Stimulated activated naive B cell treated with anti-CD40 and anti-IgM and Interleukin-4, amounts not matched to agents 10 μg/mL and 1 μg/mL and 100 μg/mL, for 72 hours (primary cell): ENCODE results near the gene NEUROD4.
A peak's percentile ranks its signal among the peaks of the same experiment; 100 is the strongest.
"Not testable (repeated sequence)": the region's sequence is repeated elsewhere in the genome, so short reads cannot be mapped to it uniquely, and the experiment has no call there.

Experiments used
- ATAC-seq, 2 donors: fragments of 150-1000 bp; cut with Tn5 transposase; replicated peaks; 2 replicates each; pipeline ENCODE4 v1.10.0; 2021; ENCODE audit warnings: moderate library complexity in 1 of 2
- DNase-seq: peaks from one replicate; pipeline ENCODE4 v3.0.0; 2021
- H3K27ac Mint-ChIP-seq: one replicate; pipeline ENCODE4 v1.8.0; 2022; ENCODE audit warnings: mild to moderate bottlenecking, mixed read lengths
- H3K27me3 Mint-ChIP-seq, 2 donors: one replicate each; pipeline ENCODE4 v1.8.0; 2022; ENCODE audit warnings: mixed read lengths in 2 of 2
- H3K36me3 Mint-ChIP-seq, 2 donors: one replicate each; pipeline ENCODE4 v1.8.0; 2022; ENCODE audit warnings: mixed read lengths in 2 of 2, mild to moderate bottlenecking in 1 of 2
- H3K4me1 Mint-ChIP-seq, 2 donors: one replicate each; pipeline ENCODE4 v1.8.0; 2022; ENCODE audit warnings: mixed read lengths in 2 of 2, mild to moderate bottlenecking in 1 of 2
- H3K4me3 Mint-ChIP-seq, 2 donors: one replicate each; pipeline ENCODE4 v1.8.0; 2022; ENCODE audit warnings: mild to moderate bottlenecking in 2 of 2, mixed read lengths in 2 of 2, moderate library complexity in 1 of 2
- H3K9me3 Mint-ChIP-seq, 2 donors: one replicate each; pipeline ENCODE4 v1.8.0; 2022; ENCODE audit warnings: mixed read lengths in 2 of 2, mild to moderate bottlenecking in 1 of 2

NEUROD4 gene, protein sequence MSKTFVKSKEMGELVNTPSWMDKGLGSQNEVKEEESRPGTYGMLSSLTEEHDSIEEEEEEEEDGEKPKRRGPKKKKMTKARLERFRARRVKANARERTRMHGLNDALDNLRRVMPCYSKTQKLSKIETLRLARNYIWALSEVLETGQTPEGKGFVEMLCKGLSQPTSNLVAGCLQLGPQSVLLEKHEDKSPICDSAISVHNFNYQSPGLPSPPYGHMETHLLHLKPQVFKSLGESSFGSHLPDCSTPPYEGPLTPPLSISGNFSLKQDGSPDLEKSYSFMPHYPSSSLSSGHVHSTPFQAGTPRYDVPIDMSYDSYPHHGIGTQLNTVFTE

DNA sequence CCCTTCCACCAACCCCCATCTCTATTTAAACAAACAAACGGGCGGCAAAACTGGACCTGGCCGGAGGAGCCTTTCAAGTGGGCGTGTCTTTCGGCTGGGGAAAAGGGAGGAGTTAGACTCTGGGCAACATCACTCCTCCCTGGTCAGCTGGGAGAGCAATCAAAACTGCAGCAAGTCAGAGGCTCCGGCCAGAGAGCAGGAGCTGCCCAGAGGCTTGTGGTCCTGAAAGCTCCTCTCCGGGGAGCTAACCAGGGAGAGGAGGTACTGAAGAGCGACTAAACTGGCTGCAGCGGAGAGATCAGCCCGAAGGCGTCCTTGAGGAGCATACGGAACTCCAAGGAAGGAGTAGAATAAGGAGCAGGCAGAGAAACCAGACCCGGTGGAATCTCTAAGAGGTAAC is at the start of gene NEUROD4:
Gene NEUROD4, plus strand, starts transcription at position 191 of the 400 bp plus-strand sequence. CDS start 6,466 bp downstream, outside the sequence.
- Mint-ChIP-seq H3K27me3 (peaks cover 41 to 47% of the 10 kb centered on the region in 2 donors), H3K36me3 (no peaks in the 10 kb centered on the region), H3K27ac (no peak within 1 kb of the TSS), H3K4me3 (peak within 1 kb of the TSS in 1 of 2 donors; percentile 47), H3K4me1 (peaks cover 12 to 14% of the 10 kb centered on the region in 2 donors), H3K9me3 (peaks cover 0 to 1% of the 10 kb centered on the region in 2 donors)
- DNase-seq: peak; percentile 11
- peak; percentile 63 to 82 for ATAC-seq

DNA sequence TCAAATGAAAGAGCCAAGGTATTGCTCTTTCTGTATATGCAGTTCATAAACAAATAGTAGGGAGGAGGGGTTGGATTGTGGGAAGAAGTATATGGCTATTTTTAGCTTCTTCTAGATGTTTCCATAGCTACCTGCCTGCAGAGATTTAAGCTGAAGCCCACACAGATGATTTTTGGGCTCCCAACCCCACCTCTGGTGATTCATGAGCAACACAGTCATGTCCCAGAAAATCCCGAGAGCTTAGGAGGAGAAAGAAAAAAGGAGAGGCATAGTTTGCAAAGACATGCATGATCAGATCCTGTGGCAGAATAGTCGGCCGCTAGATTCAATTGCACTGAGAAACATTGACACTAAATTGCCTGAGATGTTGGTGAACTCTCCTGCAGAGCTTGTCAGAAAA is 49.0 kb upstream of the NEUROD4 start:
- H3K4me1 Mint-ChIP-seq: peaks cover 0 to 15% of the 10 kb centered on the region in 2 donors
- H3K9me3 Mint-ChIP-seq: no peaks in the 10 kb centered on the region
- no peak overlapping the region for H3K4me3 Mint-ChIP-seq
- ATAC-seq (no peak), DNase-seq (no peak)
- H3K27me3 Mint-ChIP-seq: no peaks in the 10 kb centered on the region
- no peak overlapping the region for H3K27ac Mint-ChIP-seq
- peaks cover 54 to 76% of the 10 kb centered on the region in 2 donors for H3K36me3 Mint-ChIP-seq

DNA sequence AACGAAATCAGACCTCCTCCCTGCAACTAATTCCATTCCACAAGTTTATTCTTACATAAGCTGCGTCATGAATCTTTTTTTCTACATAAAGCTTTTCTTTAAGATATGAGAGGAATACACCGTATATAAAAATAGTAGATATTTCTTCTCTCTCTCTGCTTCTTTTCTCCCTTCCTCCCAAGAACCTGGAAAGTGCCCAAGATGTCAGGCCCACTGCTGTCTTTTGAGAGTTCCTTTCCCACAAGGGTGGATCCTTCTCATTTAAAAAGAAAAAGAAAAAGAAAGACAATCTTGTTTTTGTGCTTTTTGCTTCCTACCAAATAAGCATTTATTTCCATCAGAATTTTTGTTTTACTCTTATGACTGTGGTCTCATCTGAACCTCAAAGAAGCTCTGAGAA is 46.2 kb upstream of the NEUROD4 start:
- Mint-ChIP-seq H3K9me3 (no peaks in the 10 kb centered on the region), H3K4me1 (peaks cover 4 to 42% of the 10 kb centered on the region in 2 donors), H3K4me3 (no peak overlapping the region), H3K27me3 (no peaks in the 10 kb centered on the region), H3K36me3 (peaks cover 57 to 71% of the 10 kb centered on the region in 2 donors), H3K27ac (no peak overlapping the region)
- no peak for ATAC-seq
- no peak for DNase-seq

DNA sequence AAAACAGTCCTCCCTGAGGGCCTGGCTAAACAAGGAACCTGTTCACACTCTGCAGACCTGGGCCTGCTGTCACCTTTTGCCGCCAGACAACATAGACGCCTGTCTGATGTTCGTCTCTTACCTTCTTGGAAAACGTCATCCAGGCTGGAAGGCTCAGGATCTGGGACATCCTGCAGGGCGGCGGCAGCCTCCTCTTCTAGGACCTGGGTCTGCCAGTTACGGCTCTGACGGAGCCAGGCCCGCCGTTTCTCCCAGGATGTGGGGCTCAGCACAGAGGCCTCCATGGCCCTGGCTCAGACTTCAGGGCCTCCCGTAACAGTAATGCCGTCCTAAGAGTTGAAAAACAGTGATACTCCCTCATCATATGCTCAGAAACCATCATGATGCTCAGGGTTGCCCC is 45.5 kb upstream of the NEUROD4 start:
- no peaks in the 10 kb centered on the region for H3K9me3 Mint-ChIP-seq
- H3K36me3 Mint-ChIP-seq: peaks cover 62 to 75% of the 10 kb centered on the region in 2 donors
- H3K27me3 Mint-ChIP-seq: no peaks in the 10 kb centered on the region
- no peak overlapping the region for H3K4me3 Mint-ChIP-seq
- H3K4me1 Mint-ChIP-seq: peaks cover 8 to 49% of the 10 kb centered on the region in 2 donors
- no peak overlapping the region for H3K27ac Mint-ChIP-seq
- ATAC-seq (no peak), DNase-seq (no peak)

DNA sequence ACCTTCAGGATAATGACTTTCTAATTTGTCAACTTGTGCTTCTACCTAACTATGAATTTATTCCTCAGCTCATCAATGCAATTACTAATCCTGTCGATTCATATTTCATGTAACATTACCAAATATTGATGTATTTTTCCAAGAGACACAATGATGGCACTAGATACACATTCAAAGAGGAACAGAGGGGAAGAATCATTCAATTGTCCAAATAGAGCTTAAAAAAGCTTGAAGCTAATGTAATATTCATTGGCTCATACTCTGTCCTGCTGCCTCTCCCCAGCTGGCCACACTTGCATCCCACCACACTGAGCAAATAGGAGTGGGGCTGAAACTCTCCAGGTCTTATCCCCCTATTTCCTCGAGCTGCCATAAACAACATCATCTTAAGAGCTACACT is 44.5 kb upstream of the NEUROD4 start:
- DNase-seq (no peak), ATAC-seq (no peak)
- no peak overlapping the region for H3K4me3 Mint-ChIP-seq
- H3K4me1 Mint-ChIP-seq: peaks cover 12 to 57% of the 10 kb centered on the region in 2 donors
- H3K9me3 Mint-ChIP-seq: no peaks in the 10 kb centered on the region
- H3K36me3 Mint-ChIP-seq: peaks cover 71 to 85% of the 10 kb centered on the region in 2 donors
- no peaks in the 10 kb centered on the region for H3K27me3 Mint-ChIP-seq
- no peak overlapping the region for H3K27ac Mint-ChIP-seq

DNA sequence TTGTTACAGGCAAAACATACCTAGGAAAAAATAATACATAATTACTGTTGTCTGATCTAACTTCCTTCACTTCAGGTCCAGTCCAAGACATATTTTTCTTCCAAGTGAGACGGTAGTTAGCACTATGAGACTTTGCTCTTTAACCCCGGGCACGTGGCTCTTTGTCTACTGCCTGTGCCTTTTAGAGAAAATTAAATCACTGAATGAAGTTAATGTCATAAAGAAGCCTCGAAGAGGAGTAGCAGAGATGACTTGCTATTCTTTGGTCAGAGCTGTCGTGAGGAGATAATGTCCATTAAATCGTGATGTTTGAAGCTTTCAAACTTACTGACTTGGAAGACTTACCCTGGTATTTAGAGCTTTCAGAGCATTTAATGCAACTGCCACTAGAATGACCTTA is 43.9 kb upstream of the NEUROD4 start:
- H3K4me1 Mint-ChIP-seq: peaks cover 15 to 63% of the 10 kb centered on the region in 2 donors
- H3K27ac Mint-ChIP-seq: no peak overlapping the region
- H3K9me3 Mint-ChIP-seq: no peaks in the 10 kb centered on the region
- no peak for ATAC-seq
- no peak overlapping the region for H3K4me3 Mint-ChIP-seq
- H3K27me3 Mint-ChIP-seq: no peaks in the 10 kb centered on the region
- H3K36me3 Mint-ChIP-seq: peaks cover 68 to 84% of the 10 kb centered on the region in 2 donors
- no peak for DNase-seq

DNA sequence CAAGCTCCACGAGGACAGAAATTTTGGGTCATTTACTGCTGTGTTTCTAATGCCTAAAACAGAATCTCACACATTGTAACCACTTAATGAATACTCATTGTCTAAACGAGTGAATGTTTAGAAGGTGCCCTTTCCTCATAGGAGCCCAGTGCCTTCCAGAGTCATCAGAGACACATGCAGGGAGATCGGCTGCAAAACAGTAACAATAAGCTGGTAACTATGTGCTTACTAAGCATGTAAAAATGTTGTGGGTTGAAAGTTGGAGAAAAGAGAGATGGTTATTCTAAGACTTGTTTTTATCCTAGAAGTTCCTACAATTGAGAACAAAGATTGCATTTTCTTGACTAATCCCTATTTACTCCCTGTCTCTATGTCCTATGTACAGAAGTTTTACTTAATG is 42.6 kb upstream of the NEUROD4 start:
- Mint-ChIP-seq H3K4me1 (peaks cover 23 to 74% of the 10 kb centered on the region in 2 donors), H3K36me3 (peaks cover 71 to 86% of the 10 kb centered on the region in 2 donors), H3K4me3 (no peak overlapping the region), H3K27ac (no peak overlapping the region), H3K27me3 (no peaks in the 10 kb centered on the region), H3K9me3 (no peaks in the 10 kb centered on the region)
- DNase-seq: no peak
- ATAC-seq: no peak

DNA sequence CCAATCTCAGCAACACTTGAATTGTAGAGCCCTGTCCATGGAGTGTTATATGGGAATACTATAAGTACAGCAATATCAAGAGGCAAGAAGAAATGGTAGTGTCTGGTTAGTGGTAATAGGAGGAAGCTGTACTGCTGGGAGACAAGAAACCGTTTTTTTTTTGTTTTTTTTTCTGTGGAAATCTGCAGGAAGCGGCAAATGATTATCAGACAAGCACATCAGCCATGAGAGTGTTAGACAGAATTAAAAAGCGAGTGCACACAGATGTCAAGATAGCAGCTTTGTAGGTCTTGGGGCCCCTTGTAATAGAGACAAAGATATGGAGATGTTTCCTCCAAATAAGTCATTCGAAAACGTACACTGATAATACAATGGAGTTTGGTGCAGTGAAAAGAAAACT is 41.9 kb upstream of the NEUROD4 start:
- no peak for DNase-seq
- ATAC-seq: no peak
- no peak overlapping the region for H3K27ac Mint-ChIP-seq

DNA sequence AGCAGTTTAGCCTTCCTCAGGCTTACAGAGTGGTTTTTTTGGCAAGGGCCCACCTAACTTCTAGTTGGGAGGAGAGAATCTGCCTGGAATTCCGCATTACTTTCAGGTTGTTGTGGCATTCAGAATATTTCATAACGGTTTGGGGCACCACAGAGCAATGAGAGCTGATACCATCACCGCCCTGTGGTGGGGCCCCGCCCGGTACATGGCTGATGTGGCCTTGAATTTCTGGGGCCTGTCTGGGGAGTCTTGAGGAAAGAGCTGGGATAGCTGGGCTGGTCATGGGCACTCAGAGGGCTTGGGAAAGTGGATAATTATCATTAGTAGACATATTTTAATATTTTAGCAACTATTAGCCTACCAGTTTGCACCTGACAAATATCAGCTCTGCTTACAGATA is 39.4 kb upstream of the NEUROD4 start:
- Mint-ChIP-seq H3K36me3 (peaks cover 60 to 73% of the 10 kb centered on the region in 2 donors), H3K27ac (no peak overlapping the region), H3K4me1 (peaks cover 42 to 86% of the 10 kb centered on the region in 2 donors), H3K4me3 (peak overlapping the region in 1 of 2 donors; percentile 39), H3K27me3 (no peaks in the 10 kb centered on the region), H3K9me3 (no peaks in the 10 kb centered on the region)
- DNase-seq: no peak
- no peak for ATAC-seq

More for the DNA sequence above, 41.9 kb upstream of the NEUROD4 start:
- peaks cover 30 to 81% of the 10 kb centered on the region in 2 donors for H3K4me1 Mint-ChIP-seq
- no peaks in the 10 kb centered on the region for H3K27me3 Mint-ChIP-seq
- H3K9me3 Mint-ChIP-seq: no peaks in the 10 kb centered on the region
- peak overlapping the region in 1 of 2 donors; percentile 31 for H3K4me3 Mint-ChIP-seq
- peaks cover 73 to 86% of the 10 kb centered on the region in 2 donors for H3K36me3 Mint-ChIP-seq

DNA sequence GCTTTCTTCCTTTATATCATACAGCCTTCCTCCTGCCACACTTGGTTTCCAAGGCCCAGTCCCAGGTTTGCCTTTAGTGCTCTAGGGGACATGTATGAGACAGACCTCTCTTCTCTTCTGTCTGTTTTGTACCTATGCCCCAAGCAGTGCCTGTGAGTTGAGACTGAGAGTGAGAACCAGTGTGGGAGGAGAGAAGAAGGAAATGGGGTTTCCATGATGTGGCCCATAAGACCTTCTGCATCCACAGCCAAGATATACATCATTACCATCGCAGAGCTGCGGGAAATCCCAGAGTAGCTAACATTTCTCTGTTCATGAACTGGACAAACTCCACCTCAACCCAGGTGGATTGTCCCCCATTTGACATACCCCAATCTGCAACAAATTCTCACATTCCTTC is 38.0 kb upstream of the NEUROD4 start:
- H3K9me3 Mint-ChIP-seq: no peaks in the 10 kb centered on the region
- H3K36me3 Mint-ChIP-seq: peaks cover 51 to 64% of the 10 kb centered on the region in 2 donors
- peak; percentile 68 to 73 for ATAC-seq
- DNase-seq: peak; percentile 28
- H3K27me3 Mint-ChIP-seq: no peaks in the 10 kb centered on the region
- H3K27ac Mint-ChIP-seq: peak overlapping the region; percentile 1
- peaks cover 42 to 76% of the 10 kb centered on the region in 2 donors for H3K4me1 Mint-ChIP-seq
- H3K4me3 Mint-ChIP-seq: peak overlapping the region; percentile 87 to 89

DNA sequence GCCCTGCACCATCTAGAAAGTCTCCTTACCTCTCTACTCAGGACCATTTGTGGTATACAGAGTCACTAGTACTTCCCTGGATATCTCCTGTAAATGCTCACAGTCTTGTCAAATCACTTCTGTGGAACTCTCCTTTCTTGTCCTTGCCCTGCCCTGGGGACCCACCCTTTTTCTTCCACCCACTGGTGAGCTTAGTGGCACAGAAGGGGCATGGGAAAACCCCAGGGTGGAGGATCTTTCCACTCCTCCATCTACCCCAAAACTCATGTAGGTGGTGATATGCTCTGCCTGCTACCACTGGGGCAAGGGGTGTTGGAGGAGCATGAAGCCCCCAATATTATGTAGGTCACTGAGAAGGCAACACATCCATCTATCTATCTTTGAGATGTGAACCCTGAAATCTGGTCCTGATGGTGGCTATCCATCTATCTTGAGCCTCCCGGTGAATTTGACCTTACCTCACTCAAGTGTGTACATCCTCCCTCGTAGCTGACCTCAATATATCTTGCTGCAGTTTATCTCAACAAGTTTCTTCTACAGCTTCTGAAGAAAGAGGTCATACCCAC is 36.2 kb upstream of the NEUROD4 start:
- H3K36me3 Mint-ChIP-seq: peaks cover 39 to 49% of the 10 kb centered on the region in 2 donors
- peaks cover 44 to 73% of the 10 kb centered on the region in 2 donors for H3K4me1 Mint-ChIP-seq
- H3K27ac Mint-ChIP-seq: peak overlapping the region; percentile 93
- H3K27me3 Mint-ChIP-seq: no peaks in the 10 kb centered on the region
- peak overlapping the region; percentile 87 to 89 for H3K4me3 Mint-ChIP-seq
- DNase-seq (no peak), ATAC-seq (no peak)
- no peaks in the 10 kb centered on the region for H3K9me3 Mint-ChIP-seq

DNA sequence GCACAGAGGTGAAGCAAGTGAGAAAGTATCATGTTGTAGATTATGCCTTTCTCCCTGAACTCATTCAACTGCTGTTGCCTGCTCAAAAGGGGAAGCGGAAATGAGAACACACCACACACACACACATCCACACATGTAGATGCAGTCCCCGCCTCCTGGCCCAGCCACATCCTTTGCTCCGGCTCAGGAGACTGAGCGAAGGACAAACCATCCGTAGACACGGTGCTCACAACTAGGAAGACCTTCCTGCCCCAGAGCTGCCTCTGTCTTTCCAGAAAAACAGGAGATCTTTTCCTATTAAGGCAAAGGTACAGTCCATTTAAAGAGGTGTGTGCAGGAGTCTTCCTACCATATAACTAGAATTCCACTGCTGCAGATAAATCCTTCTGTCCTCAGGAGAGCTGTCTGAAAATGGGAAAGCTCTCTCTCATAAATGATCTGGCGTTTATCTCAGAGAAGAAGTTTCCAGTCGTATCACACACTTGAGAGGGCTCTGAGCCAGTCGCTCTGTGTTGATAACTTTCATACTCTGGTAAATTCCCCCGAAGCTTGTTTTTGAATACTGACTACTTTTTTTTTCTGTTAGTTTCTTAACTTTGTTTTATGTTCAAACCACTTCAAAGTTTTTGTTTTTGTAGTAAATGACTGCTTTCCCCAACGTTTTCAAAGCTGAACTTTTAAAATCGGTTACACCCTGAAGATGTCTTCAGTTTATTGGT is 35.0 kb upstream of the NEUROD4 start, which contains the start of gene TESPA1:
Gene TESPA1, minus strand, starts transcription at position 105 of the 719 bp plus-strand sequence. CDS start 10,200 bp downstream, outside the sequence.
- Mint-ChIP-seq H3K4me1 (peaks cover 42 to 72% of the 10 kb centered on the region in 2 donors), H3K36me3 (peaks cover 29 to 39% of the 10 kb centered on the region in 2 donors), H3K4me3 (peak within 1 kb of the TSS; percentile 87 to 89), H3K27ac (peak within 1 kb of the TSS; percentile 93), H3K27me3 (no peaks in the 10 kb centered on the region), H3K9me3 (no peaks in the 10 kb centered on the region)
- ATAC-seq (peak; percentile 95 to 97), DNase-seq (peak; percentile 77)

DNA sequence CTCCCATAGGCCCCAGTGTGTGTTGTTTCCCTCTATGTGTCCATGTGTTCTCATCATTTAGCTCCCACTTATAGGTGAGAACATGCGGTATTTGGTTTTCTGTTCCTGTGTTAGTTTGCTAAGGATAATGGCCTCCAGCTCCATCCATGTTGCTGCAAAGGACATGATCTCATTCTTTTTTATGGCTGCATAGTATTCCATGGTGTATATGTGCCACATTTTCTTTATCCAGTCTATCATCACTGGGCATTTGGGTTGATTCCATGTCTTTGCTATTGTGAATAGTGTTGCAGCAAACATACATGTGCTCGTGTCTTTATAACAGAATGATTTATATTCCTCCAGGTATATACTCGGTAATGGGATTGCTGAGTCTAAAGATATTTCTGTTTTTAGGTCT is 33.0 kb upstream of the NEUROD4 start:
- not testable (repeated sequence) for H3K9me3 Mint-ChIP-seq, H3K4me3 Mint-ChIP-seq, ATAC-seq, H3K27ac Mint-ChIP-seq, H3K27me3 Mint-ChIP-seq, DNase-seq
- H3K36me3 Mint-ChIP-seq: peaks cover 20 to 22% of the 10 kb centered on the region in 2 donors
- H3K4me1 Mint-ChIP-seq: peaks cover 49 to 75% of the 10 kb centered on the region in 2 donors

DNA sequence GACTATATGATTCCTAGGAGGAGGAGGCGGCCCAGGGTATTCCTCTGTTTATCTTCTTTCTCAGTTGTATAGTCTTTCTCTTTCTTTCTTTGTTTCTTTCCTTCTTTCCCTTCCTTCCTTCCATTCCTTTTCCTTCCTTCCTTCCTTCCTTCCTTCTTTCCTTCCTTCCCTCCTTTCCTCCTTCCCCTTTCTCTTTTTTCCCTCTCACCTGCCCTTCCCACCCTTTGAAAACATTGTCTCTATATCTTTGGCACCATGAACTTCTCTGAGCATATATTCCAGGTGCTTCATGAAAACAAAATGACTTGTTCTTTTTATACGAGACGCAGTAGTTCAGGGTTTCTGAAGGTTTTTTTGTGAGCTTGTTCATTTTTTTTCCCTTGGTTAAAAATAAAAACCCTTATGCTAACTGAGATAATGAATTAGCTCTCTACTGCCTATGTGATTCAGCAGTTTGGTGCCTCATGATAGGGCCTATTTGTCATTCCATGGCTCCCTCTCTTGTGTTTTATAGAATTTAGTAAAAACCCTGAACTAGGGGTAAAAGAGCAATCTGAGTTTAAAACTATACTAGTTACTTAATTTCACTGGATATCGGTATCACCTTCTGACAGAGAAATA is 32.1 kb upstream of the NEUROD4 start:
- peaks cover 11 to 13% of the 10 kb centered on the region in 2 donors for H3K36me3 Mint-ChIP-seq
- no peaks in the 10 kb centered on the region for H3K27me3 Mint-ChIP-seq
- no peak for ATAC-seq
- no peaks in the 10 kb centered on the region for H3K9me3 Mint-ChIP-seq
- H3K4me3 Mint-ChIP-seq: peak overlapping the region in 1 of 2 donors; percentile 11
- peak overlapping the region; percentile 65 for H3K27ac Mint-ChIP-seq
- H3K4me1 Mint-ChIP-seq: peaks cover 46 to 69% of the 10 kb centered on the region in 2 donors
- DNase-seq: no peak
